ENCODE measurements around the gene SLC39A10. TPM values are rescaled to one million over a fixed set of nuclear protein-coding genes. Genes with fewer than 3 reads are reported as not detected.

Gene SLC39A10
- total RNA-seq, 1 donor from 2014 or later: 13.4 TPM

- DNase-seq (ENCODE audit: low read depth): no peak
- Histone ChIP-seq H3K4me3 (ENCODE audit: low read depth, low read length) (no peak overlapping the region), H3K27me3 (ENCODE audit: control insufficient read depth, insufficient read depth, low read length) (no peaks in the 10 kb centered on the region), H3K36me3 (ENCODE audit: control insufficient read depth, insufficient read depth, low read length) (no peaks in the 10 kb centered on the region)
- FAIRE-seq: no peak
- TF ChIP-seq, protein P1, sequence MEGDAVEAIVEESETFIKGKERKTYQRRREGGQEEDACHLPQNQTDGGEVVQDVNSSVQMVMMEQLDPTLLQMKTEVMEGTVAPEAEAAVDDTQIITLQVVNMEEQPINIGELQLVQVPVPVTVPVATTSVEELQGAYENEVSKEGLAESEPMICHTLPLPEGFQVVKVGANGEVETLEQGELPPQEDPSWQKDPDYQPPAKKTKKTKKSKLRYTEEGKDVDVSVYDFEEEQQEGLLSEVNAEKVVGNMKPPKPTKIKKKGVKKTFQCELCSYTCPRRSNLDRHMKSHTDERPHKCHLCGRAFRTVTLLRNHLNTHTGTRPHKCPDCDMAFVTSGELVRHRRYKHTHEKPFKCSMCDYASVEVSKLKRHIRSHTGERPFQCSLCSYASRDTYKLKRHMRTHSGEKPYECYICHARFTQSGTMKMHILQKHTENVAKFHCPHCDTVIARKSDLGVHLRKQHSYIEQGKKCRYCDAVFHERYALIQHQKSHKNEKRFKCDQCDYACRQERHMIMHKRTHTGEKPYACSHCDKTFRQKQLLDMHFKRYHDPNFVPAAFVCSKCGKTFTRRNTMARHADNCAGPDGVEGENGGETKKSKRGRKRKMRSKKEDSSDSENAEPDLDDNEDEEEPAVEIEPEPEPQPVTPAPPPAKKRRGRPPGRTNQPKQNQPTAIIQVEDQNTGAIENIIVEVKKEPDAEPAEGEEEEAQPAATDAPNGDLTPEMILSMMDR (IDR thresholded peaks at IDR 0.05; ENCODE audit: insufficient read depth, low read length, severe bottlenecking): no peak
Observed at GRCh38 chr2:195633573-195633870, 23.5 kb upstream of the SLC39A10 start.

- Histone ChIP-seq H3K4me3 (ENCODE audit: low read depth, low read length) (no peak overlapping the region), H3K36me3 (ENCODE audit: control insufficient read depth, insufficient read depth, low read length) (no peaks in the 10 kb centered on the region), H3K27me3 (ENCODE audit: control insufficient read depth, insufficient read depth, low read length) (no peaks in the 10 kb centered on the region)
- FAIRE-seq (no peak), DNase-seq (ENCODE audit: low read depth) (no peak)
- TF ChIP-seq, protein P1 (IDR thresholded peaks at IDR 0.05; ENCODE audit: insufficient read depth, low read length, severe bottlenecking): no peak
Observed at GRCh38 chr2:195633974-195634373, 23.1 kb upstream of the SLC39A10 start.

GRCh38 chr2:195636890-195637289 lies 20.1 kb upstream of the SLC39A10 start:
- TF ChIP-seq, protein P1 (IDR thresholded peaks at IDR 0.05; ENCODE audit: insufficient read depth, low read length, severe bottlenecking): no peak
- DNase-seq (ENCODE audit: low read depth): peak; percentile 56
- Histone ChIP-seq H3K4me3 (ENCODE audit: low read depth, low read length) (no peak overlapping the region), H3K36me3 (ENCODE audit: control insufficient read depth, insufficient read depth, low read length) (no peaks in the 10 kb centered on the region), H3K27me3 (ENCODE audit: control insufficient read depth, insufficient read depth, low read length) (no peaks in the 10 kb centered on the region)
- no peak for FAIRE-seq

GRCh38 chr2:195638750-195639149 lies 18.3 kb upstream of the SLC39A10 start:
- Histone ChIP-seq H3K4me3 (ENCODE audit: low read depth, low read length) (no peak overlapping the region), H3K27me3 (ENCODE audit: control insufficient read depth, insufficient read depth, low read length) (no peaks in the 10 kb centered on the region), H3K36me3 (ENCODE audit: control insufficient read depth, insufficient read depth, low read length) (no peaks in the 10 kb centered on the region)
- DNase-seq (ENCODE audit: low read depth): no peak
- TF ChIP-seq, protein P1 (IDR thresholded peaks at IDR 0.05; ENCODE audit: insufficient read depth, low read length, severe bottlenecking): no peak
- FAIRE-seq: no peak

GRCh38 chr2:195639238-195639858 lies 17.7 kb upstream of the SLC39A10 start:
- TF ChIP-seq, protein P1 (IDR thresholded peaks at IDR 0.05; ENCODE audit: insufficient read depth, low read length, severe bottlenecking): no peak
- FAIRE-seq (no peak), DNase-seq (ENCODE audit: low read depth) (no peak)
- Histone ChIP-seq H3K27me3 (ENCODE audit: control insufficient read depth, insufficient read depth, low read length) (no peaks in the 10 kb centered on the region), H3K36me3 (ENCODE audit: control insufficient read depth, insufficient read depth, low read length) (no peaks in the 10 kb centered on the region), H3K4me3 (ENCODE audit: low read depth, low read length) (no peak overlapping the region)

GRCh38 chr2:195639959-195640358 lies 17.1 kb upstream of the SLC39A10 start:
- FAIRE-seq: no peak

More at GRCh38 chr2:195639959-195640358, 17.1 kb upstream of the SLC39A10 start:
- no peak for DNase-seq (ENCODE audit: low read depth)
- no peaks in the 10 kb centered on the region for H3K36me3 ChIP-seq (ENCODE audit: control insufficient read depth, insufficient read depth, low read length)
- H3K4me3 ChIP-seq (ENCODE audit: low read depth, low read length): no peak overlapping the region
- TF ChIP-seq, protein P1 (IDR thresholded peaks at IDR 0.05; ENCODE audit: insufficient read depth, low read length, severe bottlenecking): no peak
- H3K27me3 ChIP-seq (ENCODE audit: control insufficient read depth, insufficient read depth, low read length): no peaks in the 10 kb centered on the region
